ENCODE results near the gene SOX11. TPM values are rescaled to one million over a fixed set of nuclear protein-coding genes. Genes with fewer than 3 reads are reported as not detected.

SOX11 gene
- total RNA-seq, 1 experiment from 2014 or later: 0.05 TPM

DNA sequence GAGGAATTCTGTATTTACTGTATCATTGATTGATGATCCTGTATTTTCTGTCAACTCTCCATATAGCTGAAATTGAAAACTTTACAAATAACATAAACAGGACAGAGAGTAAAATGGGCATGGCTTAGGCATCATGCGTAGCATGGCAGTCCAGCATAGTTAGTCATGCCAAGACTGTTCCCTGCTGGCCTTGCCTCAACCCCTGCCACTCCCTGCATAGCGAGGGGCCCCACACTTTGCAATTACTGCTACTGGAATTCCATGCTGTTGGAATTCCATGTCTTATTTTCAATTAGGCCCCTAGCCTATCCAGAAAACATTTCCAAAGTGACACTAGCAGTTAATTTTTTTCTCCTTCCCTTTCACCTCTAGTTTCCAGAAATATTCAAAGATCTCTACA lies 15.1 kb upstream of the SOX11 start:
- Histone ChIP-seq H3K9me3 (replicated peaks) (0 out of 2 replicates have a peak, but pooled peaks cover 2% of the 10 kb centered on the region), H3K27me3 (replicated peaks) (no peaks in the 10 kb centered on the region), H3K4me1 (replicated peaks) (no peaks in the 10 kb centered on the region), H3K27ac (no peak overlapping the region), H3K36me3 (no peaks in the 10 kb centered on the region), H3K4me3 (no peak overlapping the region)
- no peak for DNase-seq (ENCODE audit: low read depth in 1 of 2, low spot score in 2 of 2)

DNA sequence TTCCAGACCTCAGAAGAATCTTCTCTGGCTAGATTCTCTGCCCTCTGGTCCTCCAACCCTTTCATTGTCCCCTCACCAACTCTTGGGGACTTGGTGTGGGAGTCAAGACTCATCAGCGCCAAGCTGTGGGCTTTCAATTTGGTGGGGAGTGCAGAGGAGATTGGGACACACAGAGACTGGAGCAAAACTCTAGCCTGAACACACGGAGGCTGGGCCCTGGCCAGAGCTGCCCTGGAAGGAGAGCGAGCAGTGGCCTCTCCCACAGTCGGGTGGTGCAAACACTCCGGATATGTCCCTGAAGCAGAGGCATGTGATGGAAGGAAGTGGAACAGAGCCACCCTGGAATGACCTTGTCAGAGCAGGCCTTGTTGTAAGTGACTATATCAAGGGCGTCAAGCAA lies 8.7 kb upstream of the SOX11 start:
- no peaks in the 10 kb centered on the region for H3K36me3 ChIP-seq
- H3K4me3 ChIP-seq: no peak overlapping the region
- H3K4me1 ChIP-seq (replicated peaks): no peaks in the 10 kb centered on the region
- H3K27me3 ChIP-seq (replicated peaks): no peaks in the 10 kb centered on the region
- no peak for DNase-seq (ENCODE audit: low read depth in 1 of 2, low spot score in 2 of 2)
- 0 out of 2 replicates have a peak, but pooled peaks cover 2% of the 10 kb centered on the region for H3K9me3 ChIP-seq (replicated peaks)
- H3K27ac ChIP-seq: no peak overlapping the region

DNA sequence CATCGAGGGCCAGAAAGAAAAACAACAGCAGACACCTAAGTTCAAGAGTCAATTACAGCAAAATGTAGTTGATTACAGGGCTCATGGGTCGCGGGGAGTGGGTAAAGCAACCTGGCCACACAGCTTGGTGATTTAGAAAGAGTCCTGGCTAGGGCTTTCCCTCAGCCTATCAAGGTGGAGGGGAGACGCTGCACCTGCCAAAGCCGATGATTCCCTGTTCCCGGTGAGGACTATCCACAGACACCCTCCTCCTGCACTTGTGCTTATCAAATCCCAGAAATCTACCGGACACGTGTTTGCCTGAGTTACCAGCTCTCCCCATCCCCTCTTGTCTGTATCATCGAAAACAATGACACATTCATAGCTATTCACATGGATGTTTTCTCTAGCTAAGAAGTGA lies 7.0 kb upstream of the SOX11 start:
- Histone ChIP-seq H3K4me3 (no peak overlapping the region), H3K9me3 (replicated peaks) (0 out of 2 replicates have a peak, but pooled peaks cover 2% of the 10 kb centered on the region)

DNA sequence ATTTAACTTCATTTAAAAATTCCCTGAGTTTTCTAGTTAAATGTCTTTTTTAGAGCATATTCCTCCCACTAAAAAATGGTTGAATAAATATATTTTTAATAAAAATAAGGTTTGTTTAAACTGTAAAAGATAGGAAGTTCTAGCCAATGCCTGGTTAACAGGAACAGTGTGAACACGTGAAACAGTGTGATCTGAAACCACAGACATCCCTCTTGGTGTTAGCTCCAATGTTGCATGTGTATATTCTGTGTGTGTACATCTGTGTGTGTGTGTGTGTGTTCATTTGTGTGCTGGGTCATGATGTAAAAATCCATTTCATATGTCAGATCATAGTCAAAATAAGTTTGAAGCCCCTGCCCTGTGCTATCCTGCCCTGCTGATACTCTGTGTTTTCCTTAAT lies 6.1 kb upstream of the SOX11 start:
- Histone ChIP-seq H3K4me3 (no peak overlapping the region), H3K36me3 (no peaks in the 10 kb centered on the region), H3K27ac (no peak overlapping the region), H3K27me3 (replicated peaks) (no peaks in the 10 kb centered on the region), H3K4me1 (replicated peaks) (no peaks in the 10 kb centered on the region), H3K9me3 (replicated peaks) (0 out of 2 replicates have a peak, but pooled peaks cover 2% of the 10 kb centered on the region)
- DNase-seq (ENCODE audit: low read depth in 1 of 2, low spot score in 2 of 2): no peak

More for the DNA sequence above, 7.0 kb upstream of the SOX11 start:
- H3K27ac ChIP-seq: no peak overlapping the region
- no peak for DNase-seq (ENCODE audit: low read depth in 1 of 2, low spot score in 2 of 2)
- no peaks in the 10 kb centered on the region for H3K27me3 ChIP-seq (replicated peaks)
- H3K4me1 ChIP-seq (replicated peaks): no peaks in the 10 kb centered on the region
- H3K36me3 ChIP-seq: no peaks in the 10 kb centered on the region

DNA sequence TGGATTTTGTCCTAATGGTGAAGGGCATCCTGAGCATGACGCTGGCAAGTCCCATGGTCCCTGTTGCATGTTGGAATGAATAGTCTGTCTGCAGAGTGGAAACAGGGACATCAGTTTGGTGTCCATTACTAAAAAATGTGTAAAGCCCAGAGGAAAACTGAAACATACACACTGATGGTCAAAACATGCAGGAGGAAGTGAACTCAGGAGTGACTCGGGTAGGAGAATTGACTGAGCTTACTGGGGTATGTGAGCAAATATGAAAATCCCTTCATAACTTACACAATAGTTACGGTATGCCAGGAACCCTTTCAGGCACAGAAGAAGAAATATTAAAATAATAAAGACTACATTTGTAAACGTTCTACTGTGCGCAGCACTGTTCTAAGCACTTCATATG lies 5.6 kb upstream of the SOX11 start:
- Histone ChIP-seq H3K27ac (no peak overlapping the region), H3K4me3 (no peak overlapping the region), H3K27me3 (replicated peaks) (no peaks in the 10 kb centered on the region), H3K36me3 (no peaks in the 10 kb centered on the region), H3K4me1 (replicated peaks) (no peaks in the 10 kb centered on the region), H3K9me3 (replicated peaks) (0 out of 2 replicates have a peak, but pooled peaks cover 2% of the 10 kb centered on the region)
- no peak for DNase-seq (ENCODE audit: low read depth in 1 of 2, low spot score in 2 of 2)

DNA sequence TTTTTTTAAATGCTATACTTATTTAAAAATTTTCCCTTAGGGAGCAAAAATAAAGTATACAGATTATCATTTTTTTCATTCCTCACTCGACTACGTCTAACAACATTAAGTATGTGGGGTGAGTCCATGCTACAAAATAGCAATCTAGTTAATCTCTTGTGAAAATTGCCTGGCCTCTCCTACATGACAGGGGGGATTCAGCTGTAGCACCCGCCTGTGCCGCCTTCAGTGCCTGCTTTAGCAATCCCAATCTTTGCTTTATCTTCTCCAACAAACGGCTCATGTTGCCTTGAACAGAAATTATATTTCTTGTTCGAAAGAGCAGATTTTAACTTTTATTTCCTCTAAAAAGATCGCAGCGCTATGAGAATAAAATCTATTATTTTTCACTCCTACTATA lies 2.4 kb upstream of the SOX11 start:
- Histone ChIP-seq H3K36me3 (no peaks in the 10 kb centered on the region), H3K4me3 (no peak overlapping the region), H3K9me3 (replicated peaks) (0 out of 2 replicates have a peak, but pooled peaks cover 3% of the 10 kb centered on the region), H3K4me1 (replicated peaks) (peaks cover 3% of the 10 kb centered on the region; the same call in 1 of the 2 replicates), H3K27me3 (replicated peaks) (peaks cover 25% of the 10 kb centered on the region), H3K27ac (no peak overlapping the region)
- no peak for DNase-seq (ENCODE audit: low read depth in 1 of 2, low spot score in 2 of 2)

DNA sequence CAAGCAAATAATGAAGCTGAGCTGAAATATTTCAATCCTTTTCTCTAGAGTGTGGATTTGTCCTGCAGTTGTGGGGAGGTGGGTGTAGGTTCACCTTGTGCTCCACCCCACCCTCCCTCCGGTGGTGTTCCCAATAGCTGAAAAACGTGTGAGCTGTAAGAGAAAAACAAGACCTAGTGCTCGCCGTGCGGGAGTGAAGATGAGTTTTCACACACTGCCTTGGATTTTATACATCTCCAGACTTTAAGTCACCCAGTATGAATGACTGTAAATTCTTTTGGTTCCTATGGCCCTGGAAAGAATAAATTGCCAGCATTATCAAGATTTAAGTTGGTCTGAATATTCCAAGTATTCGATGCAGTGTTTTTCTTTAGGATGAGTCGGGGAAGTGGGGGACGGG lies 1.9 kb upstream of the SOX11 start:
- H3K27ac ChIP-seq: no peak overlapping the region
- no peaks in the 10 kb centered on the region for H3K36me3 ChIP-seq
- 0 out of 2 replicates have a peak, but pooled peaks cover 3% of the 10 kb centered on the region for H3K9me3 ChIP-seq (replicated peaks)
- DNase-seq (ENCODE audit: low read depth in 1 of 2, low spot score in 2 of 2): no peak
- no peak overlapping the region for H3K4me3 ChIP-seq
- H3K27me3 ChIP-seq (replicated peaks): peaks cover 31% of the 10 kb centered on the region
- peaks cover 3% of the 10 kb centered on the region; the same call in 1 of the 2 replicates for H3K4me1 ChIP-seq (replicated peaks)

DNA sequence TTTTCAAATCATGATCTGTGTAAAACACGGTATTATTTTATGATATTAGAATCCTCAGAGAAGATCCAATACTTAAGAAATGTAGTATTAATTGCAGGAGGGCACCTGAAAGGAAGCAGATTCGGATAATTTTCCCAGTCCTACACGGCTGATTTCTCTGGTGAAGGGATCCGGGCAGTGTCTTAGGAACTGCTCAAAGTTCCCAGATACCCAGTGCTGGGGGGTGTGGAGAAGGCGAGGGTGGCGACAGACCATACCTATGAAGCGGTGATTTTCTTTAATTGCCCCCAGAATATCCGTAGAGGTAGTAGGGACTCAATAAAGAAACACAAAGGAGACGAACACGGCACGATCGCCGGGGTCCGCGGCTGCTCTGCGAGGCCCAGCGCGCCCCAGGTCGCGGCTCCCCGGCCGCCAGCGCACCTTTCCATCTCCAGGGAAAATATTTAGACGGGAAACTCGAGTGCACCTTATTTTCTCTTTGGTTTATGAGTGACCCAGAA lies 1.4 kb upstream of the SOX11 start:
- peaks cover 36% of the 10 kb centered on the region for H3K27me3 ChIP-seq (replicated peaks)
- H3K27ac ChIP-seq: no peak overlapping the region
- DNase-seq (ENCODE audit: low read depth in 1 of 2, low spot score in 2 of 2): no peak
- H3K4me1 ChIP-seq (replicated peaks): peaks cover 3% of the 10 kb centered on the region; the same call in 1 of the 2 replicates
- H3K36me3 ChIP-seq: no peaks in the 10 kb centered on the region
- H3K9me3 ChIP-seq (replicated peaks): 0 out of 2 replicates have a peak, but pooled peaks cover 3% of the 10 kb centered on the region
- H3K4me3 ChIP-seq: no peak overlapping the region

DNA sequence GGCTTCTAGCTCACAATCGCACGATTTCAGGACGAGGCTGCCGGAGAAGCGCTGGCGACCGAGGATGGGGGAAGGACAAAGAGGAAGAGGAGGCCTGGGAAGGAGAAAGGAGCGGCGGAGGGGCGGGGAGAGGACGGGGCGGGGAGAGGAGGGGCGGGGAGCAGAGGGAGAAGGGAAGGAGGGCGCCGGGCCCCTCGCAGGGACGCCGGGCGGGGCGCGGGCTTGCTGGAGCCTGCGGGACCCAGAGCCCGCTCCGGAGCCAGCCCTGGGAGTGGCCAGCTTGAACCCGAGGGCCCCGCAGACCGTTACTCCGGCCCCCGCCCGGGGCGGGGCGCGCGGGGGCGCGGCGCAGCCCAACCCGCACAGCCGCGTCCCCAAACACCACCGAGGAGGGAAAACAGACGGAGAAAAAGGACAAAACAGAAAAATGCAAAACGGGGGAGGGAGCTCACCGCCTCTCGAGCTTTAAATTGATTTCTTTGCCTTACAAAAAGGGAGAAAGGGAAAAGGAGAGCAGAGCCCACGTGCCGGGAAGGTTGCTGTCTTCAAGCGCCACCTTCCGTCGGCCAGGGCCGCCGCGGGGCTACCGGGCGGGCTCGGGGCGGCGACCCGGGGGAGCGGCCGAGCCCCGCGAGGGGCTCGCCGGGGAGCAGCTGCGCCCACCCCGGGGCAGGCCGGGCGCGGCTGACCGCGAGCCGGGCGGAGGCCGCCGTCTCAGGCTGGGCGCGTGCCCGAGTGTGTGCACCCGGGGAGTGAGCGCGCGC lies 781 bp upstream of the SOX11 start:
- H3K27me3 ChIP-seq (replicated peaks): peaks cover 42% of the 10 kb centered on the region
- peaks cover 3% of the 10 kb centered on the region; the same call in 1 of the 2 replicates for H3K4me1 ChIP-seq (replicated peaks)
- peak overlapping the region; percentile 15 for H3K4me3 ChIP-seq
- H3K9me3 ChIP-seq (replicated peaks): 0 out of 2 replicates have a peak, but pooled peaks cover 3% of the 10 kb centered on the region
- H3K36me3 ChIP-seq: no peaks in the 10 kb centered on the region
- DNase-seq (ENCODE audit: low read depth in 1 of 2, low spot score in 2 of 2): no peak
- H3K27ac ChIP-seq: no peak overlapping the region

DNA sequence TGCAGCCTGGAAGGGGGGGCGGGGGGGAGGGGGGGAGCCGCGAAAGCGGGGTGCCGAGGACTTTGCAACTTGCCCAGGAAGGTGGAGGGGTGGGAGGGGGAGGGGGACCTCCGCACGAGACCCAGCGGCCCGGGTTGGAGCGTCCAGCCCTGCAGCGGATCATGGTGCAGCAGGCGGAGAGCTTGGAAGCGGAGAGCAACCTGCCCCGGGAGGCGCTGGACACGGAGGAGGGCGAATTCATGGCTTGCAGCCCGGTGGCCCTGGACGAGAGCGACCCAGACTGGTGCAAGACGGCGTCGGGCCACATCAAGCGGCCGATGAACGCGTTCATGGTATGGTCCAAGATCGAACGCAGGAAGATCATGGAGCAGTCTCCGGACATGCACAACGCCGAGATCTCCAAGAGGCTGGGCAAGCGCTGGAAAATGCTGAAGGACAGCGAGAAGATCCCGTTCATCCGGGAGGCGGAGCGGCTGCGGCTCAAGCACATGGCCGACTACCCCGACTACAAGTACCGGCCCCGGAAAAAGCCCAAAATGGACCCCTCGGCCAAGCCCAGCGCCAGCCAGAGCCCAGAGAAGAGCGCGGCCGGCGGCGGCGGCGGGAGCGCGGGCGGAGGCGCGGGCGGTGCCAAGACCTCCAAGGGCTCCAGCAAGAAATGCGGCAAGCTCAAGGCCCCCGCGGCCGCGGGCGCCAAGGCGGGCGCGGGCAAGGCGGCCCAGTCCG lies 540 bp downstream of the SOX11 start:
- Histone ChIP-seq H3K4me1 (replicated peaks) (peaks cover 3% of the 10 kb centered on the region; the same call in 1 of the 2 replicates), H3K36me3 (no peaks in the 10 kb centered on the region), H3K27me3 (replicated peaks) (peaks cover 50% of the 10 kb centered on the region), H3K9me3 (replicated peaks) (0 out of 2 replicates have a peak, but pooled peaks cover 3% of the 10 kb centered on the region), H3K4me3 (no peak overlapping the region), H3K27ac (no peak overlapping the region)
- DNase-seq (ENCODE audit: low read depth in 1 of 2, low spot score in 2 of 2): no peak

DNA sequence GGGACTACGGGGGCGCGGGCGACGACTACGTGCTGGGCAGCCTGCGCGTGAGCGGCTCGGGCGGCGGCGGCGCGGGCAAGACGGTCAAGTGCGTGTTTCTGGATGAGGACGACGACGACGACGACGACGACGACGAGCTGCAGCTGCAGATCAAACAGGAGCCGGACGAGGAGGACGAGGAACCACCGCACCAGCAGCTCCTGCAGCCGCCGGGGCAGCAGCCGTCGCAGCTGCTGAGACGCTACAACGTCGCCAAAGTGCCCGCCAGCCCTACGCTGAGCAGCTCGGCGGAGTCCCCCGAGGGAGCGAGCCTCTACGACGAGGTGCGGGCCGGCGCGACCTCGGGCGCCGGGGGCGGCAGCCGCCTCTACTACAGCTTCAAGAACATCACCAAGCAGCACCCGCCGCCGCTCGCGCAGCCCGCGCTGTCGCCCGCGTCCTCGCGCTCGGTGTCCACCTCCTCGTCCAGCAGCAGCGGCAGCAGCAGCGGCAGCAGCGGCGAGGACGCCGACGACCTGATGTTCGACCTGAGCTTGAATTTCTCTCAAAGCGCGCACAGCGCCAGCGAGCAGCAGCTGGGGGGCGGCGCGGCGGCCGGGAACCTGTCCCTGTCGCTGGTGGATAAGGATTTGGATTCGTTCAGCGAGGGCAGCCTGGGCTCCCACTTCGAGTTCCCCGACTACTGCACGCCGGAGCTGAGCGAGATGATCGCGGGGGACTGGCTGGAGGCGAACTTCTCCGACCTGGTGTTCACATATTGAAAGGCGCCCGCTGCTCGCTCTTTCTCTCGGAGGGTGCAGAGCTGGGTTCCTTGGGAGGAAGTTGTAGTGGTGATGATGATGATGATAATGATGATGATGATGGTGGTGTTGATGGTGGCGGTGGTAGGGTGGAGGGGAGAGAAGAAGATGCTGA lies 1.4 kb downstream of the SOX11 start:
- Histone ChIP-seq H3K36me3 (no peaks in the 10 kb centered on the region), H3K27ac (no peak overlapping the region), H3K27me3 (replicated peaks) (peaks cover 50% of the 10 kb centered on the region), H3K9me3 (replicated peaks) (0 out of 2 replicates have a peak, but pooled peaks cover 3% of the 10 kb centered on the region), H3K4me1 (replicated peaks) (peaks cover 3% of the 10 kb centered on the region; the same call in 1 of the 2 replicates), H3K4me3 (no peak overlapping the region)
- peak; percentile 13 to 40 for DNase-seq (ENCODE audit: low read depth in 1 of 2, low spot score in 2 of 2)

DNA sequence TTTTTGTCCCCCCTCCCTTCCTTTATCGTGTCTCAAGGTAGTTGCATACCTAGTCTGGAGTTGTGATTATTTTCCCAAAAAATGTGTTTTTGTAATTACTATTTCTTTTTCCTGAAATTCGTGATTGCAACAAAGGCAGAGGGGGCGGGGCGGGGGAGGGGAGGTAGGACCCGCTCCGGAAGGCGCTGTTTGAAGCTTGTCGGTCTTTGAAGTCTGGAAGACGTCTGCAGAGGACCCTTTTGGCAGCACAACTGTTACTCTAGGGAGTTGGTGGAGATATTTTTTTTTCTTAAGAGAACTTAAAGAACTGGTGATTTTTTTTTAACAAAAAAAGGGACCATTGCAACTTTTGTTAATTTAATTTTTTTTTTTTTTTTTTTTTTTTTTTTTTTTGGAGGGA lies 2.1 kb downstream of the SOX11 start:
- no peak for DNase-seq (ENCODE audit: low read depth in 1 of 2, low spot score in 2 of 2)
- Histone ChIP-seq H3K9me3 (replicated peaks) (0 out of 2 replicates have a peak, but pooled peaks cover 3% of the 10 kb centered on the region), H3K27me3 (replicated peaks) (peaks cover 50% of the 10 kb centered on the region), H3K36me3 (no peaks in the 10 kb centered on the region), H3K27ac (no peak overlapping the region), H3K4me1 (replicated peaks) (peaks cover 3% of the 10 kb centered on the region; the same call in 1 of the 2 replicates), H3K4me3 (no peak overlapping the region)
